GM12878 (cell line): ENCODE data around the gene LRP1.

Experiments
- CHD2 ChIP-seq: IDR thresholded peaks from 2 replicates; pipeline ENCODE4 v1.6.1; 2011; ENCODE audit warnings: low read depth, low read length, improper control_type of control experiment, borderline replicate concordance
- FOXM1 ChIP-seq: IDR thresholded peaks from 2 replicates; pipeline ENCODE4 v1.6.1; 2012; ENCODE audit warnings: low read depth, mild to moderate bottlenecking, inconsistent platforms, low read length, moderate library complexity
- MTA3 ChIP-seq: IDR thresholded peaks from 2 replicates; pipeline ENCODE4 v1.6.1; 2012; ENCODE audit warnings: low read length, inconsistent platforms, borderline replicate concordance
- NBN ChIP-seq: fragments of 450-650 bp; IDR thresholded peaks from 2 replicates; pipeline ENCODE4 v1.6.1; 2016
- POLR2A ChIP-seq: IDR thresholded peaks from 2 replicates; pipeline ENCODE4 v1.6.1; 2011; ENCODE audit warnings: low read depth, mild to moderate bottlenecking, low read length
- POLR2AphosphoS2 ChIP-seq: IDR thresholded peaks from 2 replicates; pipeline ENCODE4 v1.6.1; 2011; ENCODE audit warnings: low read depth, mild to moderate bottlenecking, low read length, improper control_type of control experiment, moderate library complexity
- SRF ChIP-seq, 2 experiments: IDR thresholded peaks; 2 replicates each; pipeline ENCODE4 v1.6.1; 2011; ENCODE audit warnings: low read depth in 2 of 2, low read length in 2 of 2, mild to moderate bottlenecking in 1 of 2, moderate library complexity in 1 of 2
- YY1 ChIP-seq: IDR thresholded peaks from 2 replicates; pipeline ENCODE4 v1.6.1; 2011; ENCODE audit warnings: low read depth, mild to moderate bottlenecking, low read length
- TF ChIP-seq, protein P1 (sequence below): fragments of 450-650 bp; IDR thresholded peaks from 2 replicates; pipeline ENCODE4 v1.6.1; 2016; ENCODE audit warnings: mild to moderate bottlenecking, moderate library complexity, borderline replicate concordance
- TF ChIP-seq, protein P2 (sequence below), 3 experiments: IDR thresholded peaks in 2 of 3; conservative IDR thresholded peaks in 1 of 3; 2 replicates each; pipeline ENCODE4 v1.5.1; 2011; ENCODE audit warnings: low read depth in 3 of 3, low read length in 3 of 3, mild to moderate bottlenecking in 3 of 3, control low read depth in 2 of 3, moderate library complexity in 2 of 3, inconsistent platforms in 1 of 3, mixed read lengths in 1 of 3; ENCODE audit not compliant: control insufficient read depth in 2 of 3, insufficient read depth in 1 of 3; ENCODE audit errors: extremely low read depth in 1 of 3
- TF ChIP-seq, protein P3 (sequence below): IDR thresholded peaks from 2 replicates; pipeline ENCODE4 v1.6.1; 2012; ENCODE audit warnings: low read depth, low read length, improper control_type of control experiment

DNA sequence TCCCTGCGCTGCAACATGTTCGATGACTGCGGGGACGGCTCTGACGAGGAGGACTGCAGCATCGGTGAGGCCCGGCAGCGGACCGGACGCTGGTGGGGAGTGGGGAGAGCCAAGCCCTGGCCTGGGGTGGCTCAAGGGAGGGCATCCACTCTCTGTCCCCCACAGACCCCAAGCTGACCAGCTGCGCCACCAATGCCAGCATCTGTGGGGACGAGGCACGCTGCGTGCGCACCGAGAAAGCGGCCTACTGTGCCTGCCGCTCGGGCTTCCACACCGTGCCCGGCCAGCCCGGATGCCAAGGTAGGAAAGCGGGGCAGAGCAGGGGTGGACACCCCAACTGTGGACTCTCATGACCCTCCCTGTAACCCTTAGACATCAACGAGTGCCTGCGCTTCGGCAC is 76.9 kb downstream of the LRP1 start:
- TF ChIP-seq, protein P1, sequence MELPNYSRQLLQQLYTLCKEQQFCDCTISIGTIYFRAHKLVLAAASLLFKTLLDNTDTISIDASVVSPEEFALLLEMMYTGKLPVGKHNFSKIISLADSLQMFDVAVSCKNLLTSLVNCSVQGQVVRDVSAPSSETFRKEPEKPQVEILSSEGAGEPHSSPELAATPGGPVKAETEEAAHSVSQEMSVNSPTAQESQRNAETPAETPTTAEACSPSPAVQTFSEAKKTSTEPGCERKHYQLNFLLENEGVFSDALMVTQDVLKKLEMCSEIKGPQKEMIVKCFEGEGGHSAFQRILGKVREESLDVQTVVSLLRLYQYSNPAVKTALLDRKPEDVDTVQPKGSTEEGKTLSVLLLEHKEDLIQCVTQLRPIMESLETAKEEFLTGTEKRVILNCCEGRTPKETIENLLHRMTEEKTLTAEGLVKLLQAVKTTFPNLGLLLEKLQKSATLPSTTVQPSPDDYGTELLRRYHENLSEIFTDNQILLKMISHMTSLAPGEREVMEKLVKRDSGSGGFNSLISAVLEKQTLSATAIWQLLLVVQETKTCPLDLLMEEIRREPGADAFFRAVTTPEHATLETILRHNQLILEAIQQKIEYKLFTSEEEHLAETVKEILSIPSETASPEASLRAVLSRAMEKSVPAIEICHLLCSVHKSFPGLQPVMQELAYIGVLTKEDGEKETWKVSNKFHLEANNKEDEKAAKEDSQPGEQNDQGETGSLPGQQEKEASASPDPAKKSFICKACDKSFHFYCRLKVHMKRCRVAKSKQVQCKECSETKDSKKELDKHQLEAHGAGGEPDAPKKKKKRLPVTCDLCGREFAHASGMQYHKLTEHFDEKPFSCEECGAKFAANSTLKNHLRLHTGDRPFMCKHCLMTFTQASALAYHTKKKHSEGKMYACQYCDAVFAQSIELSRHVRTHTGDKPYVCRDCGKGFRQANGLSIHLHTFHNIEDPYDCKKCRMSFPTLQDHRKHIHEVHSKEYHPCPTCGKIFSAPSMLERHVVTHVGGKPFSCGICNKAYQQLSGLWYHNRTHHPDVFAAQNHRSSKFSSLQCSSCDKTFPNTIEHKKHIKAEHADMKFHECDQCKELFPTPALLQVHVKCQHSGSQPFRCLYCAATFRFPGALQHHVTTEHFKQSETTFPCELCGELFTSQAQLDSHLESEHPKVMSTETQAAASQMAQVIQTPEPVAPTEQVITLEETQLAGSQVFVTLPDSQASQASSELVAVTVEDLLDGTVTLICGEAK: no peak
- TF ChIP-seq POLR2A: no peak
- TF ChIP-seq FOXM1: no peak
- TF ChIP-seq, protein P2, sequence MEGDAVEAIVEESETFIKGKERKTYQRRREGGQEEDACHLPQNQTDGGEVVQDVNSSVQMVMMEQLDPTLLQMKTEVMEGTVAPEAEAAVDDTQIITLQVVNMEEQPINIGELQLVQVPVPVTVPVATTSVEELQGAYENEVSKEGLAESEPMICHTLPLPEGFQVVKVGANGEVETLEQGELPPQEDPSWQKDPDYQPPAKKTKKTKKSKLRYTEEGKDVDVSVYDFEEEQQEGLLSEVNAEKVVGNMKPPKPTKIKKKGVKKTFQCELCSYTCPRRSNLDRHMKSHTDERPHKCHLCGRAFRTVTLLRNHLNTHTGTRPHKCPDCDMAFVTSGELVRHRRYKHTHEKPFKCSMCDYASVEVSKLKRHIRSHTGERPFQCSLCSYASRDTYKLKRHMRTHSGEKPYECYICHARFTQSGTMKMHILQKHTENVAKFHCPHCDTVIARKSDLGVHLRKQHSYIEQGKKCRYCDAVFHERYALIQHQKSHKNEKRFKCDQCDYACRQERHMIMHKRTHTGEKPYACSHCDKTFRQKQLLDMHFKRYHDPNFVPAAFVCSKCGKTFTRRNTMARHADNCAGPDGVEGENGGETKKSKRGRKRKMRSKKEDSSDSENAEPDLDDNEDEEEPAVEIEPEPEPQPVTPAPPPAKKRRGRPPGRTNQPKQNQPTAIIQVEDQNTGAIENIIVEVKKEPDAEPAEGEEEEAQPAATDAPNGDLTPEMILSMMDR (IDR thresholded peaks at IDR 0.05 in 2 of 3, conservative IDR thresholded peaks at IDR 0.05 in 1 of 3; ENCODE audit: control insufficient read depth in 2 of 3, extremely low read depth in 1 of 3, insufficient read depth in 1 of 3, low read depth in 3 of 3, low read length in 3 of 3): no peak
- TF ChIP-seq, protein P3, sequence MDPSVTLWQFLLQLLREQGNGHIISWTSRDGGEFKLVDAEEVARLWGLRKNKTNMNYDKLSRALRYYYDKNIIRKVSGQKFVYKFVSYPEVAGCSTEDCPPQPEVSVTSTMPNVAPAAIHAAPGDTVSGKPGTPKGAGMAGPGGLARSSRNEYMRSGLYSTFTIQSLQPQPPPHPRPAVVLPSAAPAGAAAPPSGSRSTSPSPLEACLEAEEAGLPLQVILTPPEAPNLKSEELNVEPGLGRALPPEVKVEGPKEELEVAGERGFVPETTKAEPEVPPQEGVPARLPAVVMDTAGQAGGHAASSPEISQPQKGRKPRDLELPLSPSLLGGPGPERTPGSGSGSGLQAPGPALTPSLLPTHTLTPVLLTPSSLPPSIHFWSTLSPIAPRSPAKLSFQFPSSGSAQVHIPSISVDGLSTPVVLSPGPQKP: no peak
- no peak for TF ChIP-seq POLR2AphosphoS2
- TF ChIP-seq CHD2: no peak
- no peak for TF ChIP-seq MTA3
- no peak for TF ChIP-seq YY1
- TF ChIP-seq NBN: no peak
- TF ChIP-seq SRF (IDR thresholded peaks at IDR 0.05; ENCODE audit: low read depth in 2 of 2, low read length in 2 of 2): no peak
